ENCODE results near the gene HMGA1. TPM values are rescaled to one million over a fixed set of nuclear protein-coding genes. Genes with fewer than 3 reads are reported as not detected.
"Not testable (repeated sequence)": the region's sequence is repeated elsewhere in the genome, so short reads cannot be mapped to it uniquely, and the experiment has no call there.

HMGA1 gene
- total RNA-seq, 4 donors from 2014 or later, result 23.2 to 112 (median 63.2) TPM

DNA sequence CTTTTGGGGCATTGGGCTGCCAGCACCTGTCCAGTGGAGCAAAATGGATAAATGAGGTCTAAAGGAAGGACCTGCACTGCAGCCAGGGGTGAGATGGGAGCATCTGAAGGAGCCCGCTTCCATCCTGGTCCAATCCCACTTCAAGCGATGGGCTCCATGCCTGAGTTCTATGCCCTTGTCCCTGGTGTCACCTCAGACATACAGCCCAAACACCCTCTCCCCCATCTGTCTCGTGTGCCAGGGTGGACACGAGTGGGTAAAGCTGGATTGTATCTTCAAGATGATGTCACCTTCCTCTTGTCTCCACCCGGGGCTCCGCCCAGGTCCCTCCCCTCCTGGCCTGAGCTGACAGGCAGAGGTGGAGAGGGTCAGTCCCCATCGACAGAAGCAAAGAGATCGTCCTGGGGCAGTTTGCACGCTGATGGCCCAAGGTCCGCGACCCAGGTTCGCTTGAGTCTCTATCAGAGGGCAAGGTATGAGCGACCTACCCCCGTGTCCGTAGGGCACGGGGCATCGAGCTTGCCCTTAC is 11.6 kb downstream of the HMGA1 start:
- in situ Hi-C loops (cut with MboI; ENCODE audit: low pct_ligation_motif_present in 1 of 4, low pct_unique_long_range_greater_than_20kb in 1 of 4, low sequenced_read_pairs in 3 of 4), result loop anchor here in 1 of 4 donors (10.0 kb wide), 1 partner anchor 167 kb away; no protein-coding TSS in a partner anchor
- H3K4me1 ChIP-seq, result peaks cover 10 to 31% (median 21%) of the 10 kb centered on the region in 4 donors
- peak overlapping the region; percentile 87 to 91 (median 88) for H3K27ac ChIP-seq
- peak; percentile 75 for DNase-seq
- H3K36me3 ChIP-seq, result no peaks in the 10 kb centered on the region
- TF ChIP-seq POLR2AphosphoS5 (IDR thresholded peaks at IDR 0.05) (no peak), EP300 (IDR thresholded peaks at IDR 0.05; ENCODE audit: low read depth) (no peak), POLR2A (IDR thresholded peaks at IDR 0.05) (no peak)
- TF ChIP-seq, protein P1, sequence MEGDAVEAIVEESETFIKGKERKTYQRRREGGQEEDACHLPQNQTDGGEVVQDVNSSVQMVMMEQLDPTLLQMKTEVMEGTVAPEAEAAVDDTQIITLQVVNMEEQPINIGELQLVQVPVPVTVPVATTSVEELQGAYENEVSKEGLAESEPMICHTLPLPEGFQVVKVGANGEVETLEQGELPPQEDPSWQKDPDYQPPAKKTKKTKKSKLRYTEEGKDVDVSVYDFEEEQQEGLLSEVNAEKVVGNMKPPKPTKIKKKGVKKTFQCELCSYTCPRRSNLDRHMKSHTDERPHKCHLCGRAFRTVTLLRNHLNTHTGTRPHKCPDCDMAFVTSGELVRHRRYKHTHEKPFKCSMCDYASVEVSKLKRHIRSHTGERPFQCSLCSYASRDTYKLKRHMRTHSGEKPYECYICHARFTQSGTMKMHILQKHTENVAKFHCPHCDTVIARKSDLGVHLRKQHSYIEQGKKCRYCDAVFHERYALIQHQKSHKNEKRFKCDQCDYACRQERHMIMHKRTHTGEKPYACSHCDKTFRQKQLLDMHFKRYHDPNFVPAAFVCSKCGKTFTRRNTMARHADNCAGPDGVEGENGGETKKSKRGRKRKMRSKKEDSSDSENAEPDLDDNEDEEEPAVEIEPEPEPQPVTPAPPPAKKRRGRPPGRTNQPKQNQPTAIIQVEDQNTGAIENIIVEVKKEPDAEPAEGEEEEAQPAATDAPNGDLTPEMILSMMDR (IDR thresholded peaks at IDR 0.05), result no peak
- H3K9me3 ChIP-seq, result no peaks in the 10 kb centered on the region
- peak overlapping the region; percentile 52 to 76 (median 68) for H3K4me3 ChIP-seq
- WGBS, 2 donors (ENCODE audit: low coverage in 1 of 2), result 9% methylated on average over 17 of the region's 17 CpGs; no CpG with 5 or more reads in 1 of the 2 donors
- intact Hi-C loops (cut with DNase I; ENCODE audit: low total_unique reads), result loop anchor here (5.0 to 10.0 kb wide), 2 partner anchors 144 to 167 kb away; partner anchors contain the start of gene NUDT3
- H3K27me3 ChIP-seq, result no peaks in the 10 kb centered on the region

DNA sequence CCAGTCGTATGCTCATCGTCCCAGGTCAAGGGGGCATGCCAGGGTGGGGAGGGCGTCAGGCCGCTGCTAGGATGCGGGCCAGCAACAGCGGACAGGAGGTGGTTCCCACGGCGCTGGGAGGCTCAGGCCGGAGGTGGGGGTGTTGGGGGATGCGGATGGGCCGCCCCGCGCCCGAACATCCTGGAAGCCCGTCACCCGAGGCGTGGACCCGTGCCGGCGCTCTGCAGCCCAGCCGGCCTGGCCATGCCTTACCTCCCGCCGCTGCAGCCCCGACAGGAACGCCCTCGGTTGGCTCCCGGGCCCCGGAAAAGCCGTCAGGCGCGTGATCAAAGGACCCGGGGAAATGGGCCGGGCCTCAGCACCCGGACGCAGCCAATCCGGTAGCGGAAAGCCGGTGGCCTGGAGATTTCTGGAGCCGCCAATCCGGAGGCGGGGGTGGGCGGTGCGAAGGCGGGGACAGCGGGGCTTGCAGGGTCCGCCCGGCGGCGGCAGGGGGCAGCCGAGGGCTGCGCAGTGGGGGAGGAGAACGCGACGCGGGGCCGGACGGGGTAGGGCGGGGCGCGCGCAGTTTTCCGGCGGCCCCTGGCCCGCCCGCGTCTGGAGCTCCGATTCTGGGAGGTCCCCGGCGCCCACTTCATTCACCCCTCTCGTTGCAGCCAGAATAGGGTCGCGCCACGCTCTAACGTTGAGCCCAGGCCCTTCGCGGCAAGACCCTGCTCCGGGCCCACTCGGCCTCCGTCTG is 12.2 kb downstream of the HMGA1 start, which contains the start of gene SMIM29:
SMIM29 (minus strand) TSS at position 280 of the 742 bp plus-strand sequence. CDS start 1,215 bp downstream, outside the sequence.
- intact Hi-C loops (cut with DNase I; ENCODE audit: low total_unique reads), result loop anchor here (5.0 to 10.0 kb wide), 2 partner anchors 143 to 166 kb away; partner anchors contain the start of gene NUDT3
- Histone ChIP-seq H3K4me1 (peaks cover 10 to 26% (median 18%) of the 10 kb centered on the region in 4 donors), H3K4me3 (peak within 1 kb of the TSS; percentile 62 to 76 (median 68)), H3K27ac (peak within 1 kb of the TSS; percentile 87 to 91 (median 88)), H3K36me3 (no peaks in the 10 kb centered on the region), H3K27me3 (no peaks in the 10 kb centered on the region), H3K9me3 (no peaks in the 10 kb centered on the region)
- TF ChIP-seq POLR2A (IDR thresholded peaks at IDR 0.05) (peak; percentile 69), POLR2AphosphoS5 (IDR thresholded peaks at IDR 0.05) (peak; percentile 72 to 89 (median 77)), EP300 (IDR thresholded peaks at IDR 0.05; ENCODE audit: low read depth) (no peak)
- TF ChIP-seq, protein P1 (IDR thresholded peaks at IDR 0.05), result peak; percentile 80 to 98 (median 96)
- DNase-seq, result peak; percentile 98
- in situ Hi-C loops (cut with MboI; ENCODE audit: low pct_ligation_motif_present in 1 of 4, low pct_unique_long_range_greater_than_20kb in 1 of 4, low sequenced_read_pairs in 3 of 4), result loop anchor here in 1 of 4 donors (10.0 kb wide), 1 partner anchor 166 kb away; no protein-coding TSS in a partner anchor
- WGBS, 2 donors (ENCODE audit: low coverage in 1 of 2), result 0% methylated on average over 21 to 34 of the region's 79 CpGs

DNA sequence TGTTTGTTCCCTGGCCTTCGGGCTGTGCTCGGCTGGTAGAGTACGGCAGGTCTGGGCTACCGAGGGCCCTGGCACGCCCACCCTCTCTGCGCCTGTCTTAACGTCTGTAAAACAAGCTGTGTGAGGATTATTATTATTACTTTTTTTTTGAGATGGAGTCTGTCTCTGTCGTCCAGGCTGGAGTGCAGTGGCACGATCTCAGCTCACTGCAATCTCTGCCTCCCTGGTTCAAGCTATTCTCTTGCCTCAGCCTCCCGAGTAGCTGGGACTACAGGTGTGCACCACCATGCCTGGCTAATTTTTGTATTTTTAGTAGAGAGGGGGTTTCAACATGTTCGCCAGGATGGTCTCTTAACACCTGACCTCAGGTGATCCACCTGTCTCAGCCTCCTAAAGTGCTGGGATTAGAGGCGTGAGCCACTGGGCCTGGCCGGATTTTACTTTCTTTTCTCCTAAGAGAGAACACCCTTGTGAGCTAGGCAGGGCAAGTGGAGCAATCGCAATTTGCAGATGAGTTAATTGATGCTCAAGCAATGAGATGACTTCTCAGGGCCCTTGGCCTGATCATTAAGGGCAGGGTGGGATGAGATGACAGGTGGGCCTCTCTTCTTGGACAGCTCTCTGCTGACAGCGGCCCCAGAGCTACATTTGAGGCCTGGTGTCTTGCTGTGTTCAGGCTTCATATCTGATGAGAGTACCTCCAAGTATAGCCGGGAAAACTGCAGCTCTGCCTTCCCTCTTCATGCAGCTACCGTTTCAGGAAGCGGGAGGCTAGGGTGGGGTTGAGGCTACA is 13.0 kb downstream of the HMGA1 start:
- DNase-seq, result no peak
- 43 to 49% methylated on average over 4 to 18 of the region's 18 CpGs for WGBS, 2 donors (ENCODE audit: low coverage in 1 of 2)
- H3K36me3 ChIP-seq, result no peaks in the 10 kb centered on the region
- H3K4me1 ChIP-seq, result peaks cover 2 to 19% (median 11%) of the 10 kb centered on the region in 4 donors
- no peaks in the 10 kb centered on the region for H3K27me3 ChIP-seq
- H3K27ac ChIP-seq, result peak overlapping the region; percentile 87 to 91 (median 88)
- in situ Hi-C loops (cut with MboI; ENCODE audit: low pct_ligation_motif_present in 1 of 4, low pct_unique_long_range_greater_than_20kb in 1 of 4, low sequenced_read_pairs in 3 of 4) (loop anchor here in 3 of 4 donors (10.0 to 25.0 kb wide), 3 partner anchors 138 to 165 kb away; partner anchors contain the start of gene NUDT3 (in 1 of the 3)), intact Hi-C loops (cut with DNase I; ENCODE audit: low total_unique reads) (loop anchor here (5.0 to 10.0 kb wide), 2 partner anchors 143 to 165 kb away; partner anchors contain the start of gene NUDT3)
- no peaks in the 10 kb centered on the region for H3K9me3 ChIP-seq
- peak overlapping the region; percentile 62 to 76 (median 68) for H3K4me3 ChIP-seq
- TF ChIP-seq POLR2A (IDR thresholded peaks at IDR 0.05) (no peak), EP300 (IDR thresholded peaks at IDR 0.05; ENCODE audit: low read depth) (no peak), POLR2AphosphoS5 (IDR thresholded peaks at IDR 0.05) (no peak)
- TF ChIP-seq, protein P1 (IDR thresholded peaks at IDR 0.05), result no peak

DNA sequence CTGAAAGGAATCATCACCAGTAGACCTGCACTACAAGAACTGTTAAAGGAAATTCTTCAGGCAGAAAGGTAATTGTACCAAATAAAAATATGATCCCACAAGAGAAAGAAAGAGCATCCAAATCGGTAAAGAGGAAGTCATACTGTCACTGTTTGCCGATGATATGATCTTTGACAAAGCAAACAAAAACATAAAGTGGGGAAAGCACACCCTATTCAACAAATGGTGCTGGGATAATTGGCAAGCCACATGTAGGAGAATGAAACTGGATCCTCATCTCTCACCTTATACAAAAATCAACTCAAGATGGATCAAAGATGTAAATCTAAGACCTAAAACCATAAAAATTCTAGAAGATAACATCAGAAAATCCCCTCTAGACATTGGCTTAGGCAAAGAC is 15.7 kb downstream of the HMGA1 start:
- WGBS, 2 donors (ENCODE audit: low coverage in 1 of 2), result 27 to 35% methylated on average over 2 of the region's 2 CpGs
- in situ Hi-C loops (cut with MboI; ENCODE audit: low pct_ligation_motif_present in 1 of 4, low pct_unique_long_range_greater_than_20kb in 1 of 4, low sequenced_read_pairs in 3 of 4), result loop anchor here in 2 of 4 donors (10.0 to 25.0 kb wide), 2 partner anchors 135 to 152 kb away; partner anchors contain the start of gene NUDT3 (in 1 of the 2)
- H3K4me1 ChIP-seq, result peaks cover 0 to 15% (median 7%) of the 10 kb centered on the region in 4 donors
- intact Hi-C loops (cut with DNase I; ENCODE audit: low total_unique reads); H3K27ac ChIP-seq; H3K4me3 ChIP-seq; H3K27me3 ChIP-seq; H3K36me3 ChIP-seq; DNase-seq; H3K9me3 ChIP-seq: not testable (repeated sequence)
